Tibial nerve (tissue), 4 donors: ENCODE results near the gene CTXN1. TPM values are rescaled to one million over a fixed set of nuclear protein-coding genes. Genes with fewer than 3 reads are reported as not detected.

ENCODE experiments used
- DNase-seq, 2 donors: peaks; one replicate each; pipeline ENCODE4 v3.0.0-alpha.2; 2019; ENCODE audit warnings: low spot score in 2 of 2
- H3K27ac ChIP-seq, 4 donors: fragments of 200-600 bp; sonication (generic) in 3 of 4; one replicate each; pipeline ENCODE4 v1.5.1; 2017 to 2019; ENCODE audit warnings: mild to moderate bottlenecking in 1 of 4
- H3K27me3 ChIP-seq, 2 donors: fragments of 200-600 bp; sonication (generic) in 1 of 2; one replicate each; pipeline versions ENCODE4 v1.5.1 to v1.6.0; 2017 to 2019
- H3K36me3 ChIP-seq, 3 donors: fragments of 200-600 bp; sonication (generic); one replicate each; pipeline ENCODE4 v1.5.1; 2018 to 2019
- H3K4me1 ChIP-seq, 4 donors: fragments of 200-600 bp; sonication (generic) in 3 of 4; one replicate each; pipeline ENCODE4 v1.5.1; 2017 to 2019
- H3K4me3 ChIP-seq, 4 donors: fragments of 200-600 bp; sonication (generic) in 3 of 4; one replicate each; pipeline ENCODE4 v1.5.1; 2017 to 2019; ENCODE audit warnings: mild to moderate bottlenecking in 1 of 4, moderate library complexity in 1 of 4
- H3K9me3 ChIP-seq, 4 donors: fragments of 200-600 bp; sonication (generic) in 3 of 4; one replicate each; pipeline ENCODE4 v1.5.1; 2017 to 2019
- EP300 ChIP-seq, 2 donors: sonication (generic); formaldehyde crosslinking; IDR thresholded peaks; one replicate each; pipeline ENCODE4 v1.6.1; 2017; ENCODE audit warnings: antibody characterized with exemption in 2 of 2, mild to moderate bottlenecking in 1 of 2
- POLR2A ChIP-seq, 2 donors: fragments of 450-650 bp; IDR thresholded peaks; one replicate each; pipeline ENCODE4 v1.6.1; 2017; ENCODE audit warnings: antibody characterized with exemption in 2 of 2, mild to moderate bottlenecking in 2 of 2, moderate library complexity in 2 of 2
- WGBS, 2 donors: methylation state at CpG; one replicate each; pipeline ENCODE4 v1.1.5; 2018; 5-methylcytosine and 5-hydroxymethylcytosine counted together
- total RNA-seq, 4 donors: library from RNA; depleted of rRNA; stranded (reverse); fragments of >200 nt; gene quantifications; one replicate each; pipeline ENCODE4 v1.1.0, GENCODE V29; 2016
- TF ChIP-seq, protein P1 (sequence below), 5 experiments: fragments of 200-600 bp in 3 of 5; fragments of 450-650 bp in 2 of 5; sonication (generic) in 3 of 5; IDR thresholded peaks; one replicate each; pipeline ENCODE4 v1.5.1; 2016 to 2019; ENCODE audit warnings: antibody characterized with exemption in 5 of 5, mild to moderate bottlenecking in 3 of 5, moderate library complexity in 2 of 5

The CTXN1 gene
- total RNA-seq, 4 donors from 2014 or later, result 0.66 to 7.2 (median 3.0) TPM

DNA sequence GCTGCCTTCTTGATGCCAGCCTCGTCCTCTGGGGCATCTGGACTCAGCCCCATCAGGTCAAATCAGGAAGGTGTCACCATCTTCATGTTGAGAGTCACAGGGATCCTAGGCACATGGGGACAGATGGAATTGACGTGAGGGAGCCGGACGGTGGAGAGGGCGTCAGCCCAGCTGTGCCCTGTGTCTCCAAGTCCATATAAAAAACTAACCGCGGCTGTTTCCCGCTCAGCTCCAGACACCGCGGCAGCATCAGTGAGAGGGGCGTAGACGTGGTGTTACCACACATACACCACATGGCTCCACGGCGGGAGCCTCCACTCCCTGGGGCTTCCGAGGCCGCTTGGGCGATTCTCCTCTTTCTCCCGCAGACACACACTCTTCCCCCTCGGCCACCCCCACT lies 46.1 kb downstream of the CTXN1 start:
- WGBS, 2 donors, result 86% methylated on average over 19 of the region's 19 CpGs
- H3K36me3 ChIP-seq, result no peaks in the 10 kb centered on the region
- TF ChIP-seq, protein P1, sequence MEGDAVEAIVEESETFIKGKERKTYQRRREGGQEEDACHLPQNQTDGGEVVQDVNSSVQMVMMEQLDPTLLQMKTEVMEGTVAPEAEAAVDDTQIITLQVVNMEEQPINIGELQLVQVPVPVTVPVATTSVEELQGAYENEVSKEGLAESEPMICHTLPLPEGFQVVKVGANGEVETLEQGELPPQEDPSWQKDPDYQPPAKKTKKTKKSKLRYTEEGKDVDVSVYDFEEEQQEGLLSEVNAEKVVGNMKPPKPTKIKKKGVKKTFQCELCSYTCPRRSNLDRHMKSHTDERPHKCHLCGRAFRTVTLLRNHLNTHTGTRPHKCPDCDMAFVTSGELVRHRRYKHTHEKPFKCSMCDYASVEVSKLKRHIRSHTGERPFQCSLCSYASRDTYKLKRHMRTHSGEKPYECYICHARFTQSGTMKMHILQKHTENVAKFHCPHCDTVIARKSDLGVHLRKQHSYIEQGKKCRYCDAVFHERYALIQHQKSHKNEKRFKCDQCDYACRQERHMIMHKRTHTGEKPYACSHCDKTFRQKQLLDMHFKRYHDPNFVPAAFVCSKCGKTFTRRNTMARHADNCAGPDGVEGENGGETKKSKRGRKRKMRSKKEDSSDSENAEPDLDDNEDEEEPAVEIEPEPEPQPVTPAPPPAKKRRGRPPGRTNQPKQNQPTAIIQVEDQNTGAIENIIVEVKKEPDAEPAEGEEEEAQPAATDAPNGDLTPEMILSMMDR (IDR thresholded peaks at IDR 0.05), result no peak
- TF ChIP-seq EP300 (IDR thresholded peaks at IDR 0.05) (no peak), POLR2A (IDR thresholded peaks at IDR 0.05) (no peak)
- peaks cover 0 to 18% of the 10 kb centered on the region in 2 donors for H3K27me3 ChIP-seq
- no peak overlapping the region for H3K4me3 ChIP-seq
- no peak for DNase-seq
- no peak overlapping the region for H3K27ac ChIP-seq
- no peaks in the 10 kb centered on the region for H3K9me3 ChIP-seq
- no peaks in the 10 kb centered on the region for H3K4me1 ChIP-seq

DNA sequence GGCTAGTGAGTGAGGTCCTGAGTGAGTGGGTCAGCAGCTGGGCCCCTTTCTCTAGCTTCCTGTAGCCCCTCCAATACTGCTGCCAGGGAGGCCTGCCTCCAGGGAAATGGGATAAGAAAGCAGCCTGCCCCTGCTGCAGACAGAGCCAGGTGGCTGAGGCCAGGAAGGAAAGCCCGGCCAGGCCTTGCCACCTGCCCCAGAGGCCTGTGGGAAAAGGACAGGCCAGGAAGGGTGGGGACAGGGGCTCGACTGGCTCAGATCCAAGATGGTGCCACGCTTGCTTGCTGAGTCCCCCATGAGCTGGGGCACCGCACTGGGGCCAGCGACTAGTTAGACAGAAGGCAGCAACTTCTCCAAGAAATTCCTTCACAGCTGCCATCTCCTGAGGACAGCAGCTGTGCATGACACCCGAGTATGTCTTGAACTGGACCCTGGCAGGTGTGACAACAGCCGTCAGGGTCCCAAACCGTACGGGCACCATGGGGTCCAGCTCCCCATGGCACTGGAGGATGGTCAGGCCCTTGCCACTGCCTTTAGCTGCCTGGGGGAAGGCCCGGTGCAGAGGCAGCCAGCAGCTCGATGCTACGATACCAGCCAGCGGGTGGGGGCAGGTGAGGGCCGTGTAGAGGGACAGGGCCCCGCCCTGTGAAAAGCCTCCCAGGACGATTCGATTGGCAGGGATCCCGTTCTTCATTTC lies 46.7 kb downstream of the CTXN1 start:
- peaks cover 0 to 23% of the 10 kb centered on the region in 2 donors for H3K27me3 ChIP-seq
- no peaks in the 10 kb centered on the region for H3K9me3 ChIP-seq
- 72 to 76% methylated on average over 18 of the region's 18 CpGs for WGBS, 2 donors
- H3K36me3 ChIP-seq, result no peaks in the 10 kb centered on the region
- H3K4me1 ChIP-seq, result peaks cover 0 to 5% (median 0%) of the 10 kb centered on the region in 4 donors
- H3K4me3 ChIP-seq, result no peak overlapping the region
- TF ChIP-seq POLR2A (IDR thresholded peaks at IDR 0.05), result no peak
- TF ChIP-seq EP300 (IDR thresholded peaks at IDR 0.05), result no peak
- TF ChIP-seq, protein P1 (IDR thresholded peaks at IDR 0.05), result no peak
- DNase-seq, result no peak
- H3K27ac ChIP-seq, result no peak overlapping the region

DNA sequence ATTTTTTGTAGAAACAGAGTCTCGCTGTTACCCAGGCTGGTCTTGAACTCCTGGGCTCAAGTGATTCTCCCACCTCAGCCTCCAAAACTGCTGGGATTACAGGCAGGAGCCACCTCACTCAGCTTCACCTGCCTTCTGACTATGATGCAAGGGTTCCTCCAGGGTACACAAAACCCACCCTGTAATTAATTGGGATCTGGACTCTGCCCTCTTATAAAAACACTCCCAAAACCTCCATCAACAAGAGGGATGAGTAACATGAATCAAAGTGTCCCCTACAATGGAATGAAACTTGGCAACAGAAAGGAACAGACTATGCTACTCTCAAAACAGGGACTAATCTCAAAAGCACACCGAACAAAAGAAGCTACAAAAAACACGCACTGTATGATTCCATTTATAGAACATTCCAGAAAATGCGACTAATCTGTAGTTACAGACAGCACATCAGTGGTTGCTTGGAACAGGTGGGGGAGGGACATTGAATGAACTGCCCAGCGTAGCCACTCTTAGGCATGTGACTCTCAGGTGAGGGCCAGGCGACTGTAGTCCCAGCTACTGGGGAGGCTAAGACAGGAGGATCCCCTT lies 48.6 kb downstream of the CTXN1 start:
- Histone ChIP-seq H3K9me3 (no peaks in the 10 kb centered on the region), H3K36me3 (no peaks in the 10 kb centered on the region), H3K27ac (no peak overlapping the region), H3K4me1 (peaks cover 0 to 19% (median 4%) of the 10 kb centered on the region in 4 donors), H3K4me3 (no peak overlapping the region), H3K27me3 (peaks cover 0 to 41% of the 10 kb centered on the region in 2 donors)
- DNase-seq, result no peak
- WGBS, 2 donors, result 68 to 73% methylated on average over 6 of the region's 6 CpGs
- no peak for TF ChIP-seq EP300 (IDR thresholded peaks at IDR 0.05)
- TF ChIP-seq, protein P1 (IDR thresholded peaks at IDR 0.05), result no peak
- TF ChIP-seq POLR2A (IDR thresholded peaks at IDR 0.05), result no peak

DNA sequence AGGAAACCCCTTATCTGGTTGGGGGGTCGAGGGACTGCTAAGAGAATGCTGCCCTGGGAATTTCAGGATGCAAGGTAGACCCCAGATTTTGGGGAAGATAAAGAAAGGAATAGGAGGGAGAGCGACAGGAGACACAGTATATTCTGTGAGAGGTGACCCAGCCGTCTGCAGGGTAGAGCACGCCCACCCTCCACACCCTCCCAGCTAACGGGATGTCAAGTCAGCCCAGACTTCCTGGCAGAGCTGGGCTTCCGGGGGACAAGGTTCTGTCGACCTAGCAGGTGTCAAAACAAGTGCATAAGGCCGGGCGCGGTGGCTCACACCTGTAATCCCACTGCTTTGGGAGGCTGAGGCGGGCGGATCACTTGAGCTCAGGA lies 51.0 kb downstream of the CTXN1 start:
- H3K36me3 ChIP-seq, result no peaks in the 10 kb centered on the region
- no peak overlapping the region for H3K4me3 ChIP-seq
- no peak for DNase-seq
- 43 to 51% methylated on average over 12 of the region's 12 CpGs for WGBS, 2 donors
- no peaks in the 10 kb centered on the region for H3K9me3 ChIP-seq
- H3K4me1 ChIP-seq, result peaks cover 0 to 43% (median 8%) of the 10 kb centered on the region in 4 donors
- no peak overlapping the region for H3K27ac ChIP-seq
- H3K27me3 ChIP-seq, result peaks cover 0 to 47% of the 10 kb centered on the region in 2 donors
- no peak for TF ChIP-seq POLR2A (IDR thresholded peaks at IDR 0.05)
- no peak for TF ChIP-seq EP300 (IDR thresholded peaks at IDR 0.05)
- TF ChIP-seq, protein P1 (IDR thresholded peaks at IDR 0.05), result no peak

Other genes starting within 250 kb of the CTXN1 start
- 1 to 10 TPM in 1 of 4 donors, not detected in 3; 1.5 TPM for gene MCEMP1, start 249.0 kb downstream of the CTXN1 start, total RNA-seq
- gene TRAPPC5, start 245.3 kb downstream of the CTXN1 start, total RNA-seq, result 10 to 100 TPM; 26.9 to 47.5 (median 37.0) TPM
- gene FCER2, start 224.0 kb downstream of the CTXN1 start, total RNA-seq, result 1 to 10 TPM in 1 of 4 donors, under 1 TPM in 1, not detected in 2; 0.90 to 1.0 TPM
- gene CLEC4G, start 194.0 kb downstream of the CTXN1 start, total RNA-seq, result 10 to 100 TPM in 1 of 4 donors, 1 to 10 TPM in 1, under 1 TPM in 1, not detected in 1; 0.59 to 16.5 (median 1.7) TPM
- gene CD209, start 178.6 kb downstream of the CTXN1 start, total RNA-seq, result 10 to 100 TPM in 1 of 4 donors, 1 to 10 TPM in 3; 2.6 to 12.6 (median 5.0) TPM
- 1 to 10 TPM in 1 of 4 donors, not detected in 3; 2.4 TPM for gene CLEC4M, start 162.9 kb downstream of the CTXN1 start, total RNA-seq
- 10 to 100 TPM; 14.4 to 30.3 (median 17.7) TPM for gene EVI5L, start 95.9 kb downstream of the CTXN1 start, total RNA-seq
- gene PRR36, start 51.7 kb downstream of the CTXN1 start, total RNA-seq, result 1 to 10 TPM in 1 of 4 donors, not detected in 3; 2.5 TPM
- gene LRRC8E, start 37.6 kb downstream of the CTXN1 start, total RNA-seq, result 1 to 10 TPM in 1 of 4 donors, under 1 TPM in 1, not detected in 2; 0.59 to 1.2 TPM
- 10 to 100 TPM; 11.1 to 31.2 (median 20.9) TPM for gene MAP2K7, start 22.3 kb downstream of the CTXN1 start, total RNA-seq
- not detected for gene TGFBR3L, start 11.3 kb downstream of the CTXN1 start, total RNA-seq
- gene SNAPC2, start 5.8 kb downstream of the CTXN1 start, total RNA-seq, result 10 to 100 TPM; 11.6 to 26.4 (median 16.1) TPM
- gene TIMM44, start 17.5 kb upstream of the CTXN1 start, total RNA-seq, result 10 to 100 TPM; 60.1 to 91.3 (median 77.1) TPM
- gene ELAVL1, start 79.5 kb upstream of the CTXN1 start, total RNA-seq, result 10 to 100 TPM; 25.8 to 36.4 (median 27.7) TPM
- gene CCL25, start 126.6 kb upstream of the CTXN1 start, total RNA-seq, result not detected
- 1 to 10 TPM in 1 of 4 donors, under 1 TPM in 1, not detected in 2; 0.20 to 2.5 TPM for gene FBN3, start 223.5 kb upstream of the CTXN1 start, total RNA-seq